ENCODE results near the gene SMYD3. TPM values are rescaled to one million over a fixed set of nuclear protein-coding genes. Genes with fewer than 3 reads are reported as not detected.
"Not testable (repeated sequence)": the region's sequence is repeated elsewhere in the genome, so short reads cannot be mapped to it uniquely, and the experiment has no call there.

The SMYD3 gene
- total RNA-seq, 1 donor from 2014 or later = 24.2 TPM

DNA sequence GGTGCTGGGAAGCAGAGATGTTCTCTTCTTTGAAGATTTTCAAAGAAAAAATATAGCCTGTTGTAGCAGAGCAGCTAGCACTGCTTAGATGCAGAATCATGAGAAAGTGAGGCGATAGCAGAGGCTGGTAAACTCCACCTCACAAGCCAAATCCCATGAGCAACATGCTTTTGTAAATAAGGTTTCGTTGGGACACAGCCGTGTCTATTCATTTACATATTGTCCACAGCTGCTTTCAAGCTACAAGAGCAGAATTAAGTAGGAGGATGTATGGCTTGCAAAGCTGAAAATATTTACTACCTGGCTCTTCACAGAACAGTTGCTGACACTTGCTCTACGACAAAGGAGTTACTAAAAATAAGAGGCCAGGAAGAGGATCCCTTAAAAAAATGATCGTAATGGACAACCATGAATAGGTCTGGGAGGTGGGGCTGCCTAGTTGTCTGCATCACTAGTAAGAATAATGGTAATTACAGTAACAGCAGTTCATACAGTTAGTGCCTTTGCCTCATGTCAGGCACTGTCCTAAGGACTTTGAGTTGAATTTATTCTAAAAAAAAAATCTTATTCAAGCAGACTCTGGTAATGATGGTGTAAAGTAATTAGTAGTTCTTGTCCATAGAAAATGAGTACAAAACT lies 730.3 kb downstream of the SMYD3 start:
- TF ChIP-seq, protein P1, sequence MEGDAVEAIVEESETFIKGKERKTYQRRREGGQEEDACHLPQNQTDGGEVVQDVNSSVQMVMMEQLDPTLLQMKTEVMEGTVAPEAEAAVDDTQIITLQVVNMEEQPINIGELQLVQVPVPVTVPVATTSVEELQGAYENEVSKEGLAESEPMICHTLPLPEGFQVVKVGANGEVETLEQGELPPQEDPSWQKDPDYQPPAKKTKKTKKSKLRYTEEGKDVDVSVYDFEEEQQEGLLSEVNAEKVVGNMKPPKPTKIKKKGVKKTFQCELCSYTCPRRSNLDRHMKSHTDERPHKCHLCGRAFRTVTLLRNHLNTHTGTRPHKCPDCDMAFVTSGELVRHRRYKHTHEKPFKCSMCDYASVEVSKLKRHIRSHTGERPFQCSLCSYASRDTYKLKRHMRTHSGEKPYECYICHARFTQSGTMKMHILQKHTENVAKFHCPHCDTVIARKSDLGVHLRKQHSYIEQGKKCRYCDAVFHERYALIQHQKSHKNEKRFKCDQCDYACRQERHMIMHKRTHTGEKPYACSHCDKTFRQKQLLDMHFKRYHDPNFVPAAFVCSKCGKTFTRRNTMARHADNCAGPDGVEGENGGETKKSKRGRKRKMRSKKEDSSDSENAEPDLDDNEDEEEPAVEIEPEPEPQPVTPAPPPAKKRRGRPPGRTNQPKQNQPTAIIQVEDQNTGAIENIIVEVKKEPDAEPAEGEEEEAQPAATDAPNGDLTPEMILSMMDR (conservative IDR thresholded peaks at IDR 0.05) = no peak
- H3K4me1 Mint-ChIP-seq = peaks cover 4% of the 10 kb centered on the region
- DNase-seq (ENCODE audit: low read depth, low spot score) = no peak
- H3K9me3 Mint-ChIP-seq = peaks cover 2% of the 10 kb centered on the region
- H3K4me3 Mint-ChIP-seq = no peak overlapping the region
- H3K27ac Mint-ChIP-seq (ENCODE audit: unreplicated experiment) = no peak overlapping the region
- H3K36me3 Mint-ChIP-seq (ENCODE audit: low read depth) = peaks cover 3% of the 10 kb centered on the region
- H3K27me3 Mint-ChIP-seq (ENCODE audit: low read depth) = no peaks in the 10 kb centered on the region

DNA sequence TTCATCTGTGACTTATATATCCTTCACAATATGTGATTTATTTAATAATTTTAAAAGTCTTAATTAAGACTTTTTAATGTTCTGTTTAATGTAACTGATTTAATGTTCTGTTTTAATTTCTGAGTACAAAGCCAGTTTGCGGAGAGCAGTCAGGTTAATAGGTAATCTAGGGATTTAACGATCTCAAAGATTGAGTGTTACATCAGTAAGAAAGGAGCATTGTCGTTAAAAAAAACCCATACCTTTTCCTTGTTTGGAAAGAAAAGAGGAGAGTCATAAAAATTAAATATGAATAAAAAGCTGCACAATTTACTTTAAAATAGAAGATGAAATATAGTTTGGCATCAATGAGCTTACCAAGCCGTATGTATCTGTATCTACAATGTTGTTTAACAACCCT lies 730.9 kb downstream of the SMYD3 start:
- peaks cover 4% of the 10 kb centered on the region for H3K4me1 Mint-ChIP-seq
- H3K4me3 Mint-ChIP-seq = no peak overlapping the region
- no peaks in the 10 kb centered on the region for H3K27me3 Mint-ChIP-seq (ENCODE audit: low read depth)
- H3K27ac Mint-ChIP-seq (ENCODE audit: unreplicated experiment) = no peak overlapping the region
- TF ChIP-seq, protein P1 (conservative IDR thresholded peaks at IDR 0.05) = no peak
- DNase-seq (ENCODE audit: low read depth, low spot score) = no peak
- peaks cover 3% of the 10 kb centered on the region for H3K36me3 Mint-ChIP-seq (ENCODE audit: low read depth)
- peaks cover 2% of the 10 kb centered on the region for H3K9me3 Mint-ChIP-seq

DNA sequence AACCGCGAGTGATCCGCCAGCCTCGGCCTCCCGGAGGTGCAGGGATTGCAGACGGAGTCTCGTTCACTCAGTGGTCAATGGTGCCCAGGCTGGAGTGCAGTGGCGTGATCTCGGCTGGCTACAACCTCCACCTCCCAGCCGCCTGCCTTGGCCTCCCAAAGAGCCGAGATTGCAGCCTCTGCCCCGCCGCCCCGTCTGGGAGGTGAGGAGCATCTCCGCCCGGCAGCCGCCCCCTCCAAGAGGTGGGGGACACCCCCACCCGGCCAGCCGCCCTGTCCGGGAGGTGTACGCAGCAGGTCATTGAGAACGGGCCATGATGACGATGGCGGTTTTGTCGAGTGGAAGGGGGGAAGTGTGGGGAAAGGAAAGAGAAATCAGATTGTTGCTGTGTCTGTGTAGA lies 732.1 kb downstream of the SMYD3 start:
- not testable (repeated sequence) for H3K4me1 Mint-ChIP-seq; H3K27ac Mint-ChIP-seq (ENCODE audit: unreplicated experiment); H3K9me3 Mint-ChIP-seq; H3K27me3 Mint-ChIP-seq (ENCODE audit: low read depth); H3K4me3 Mint-ChIP-seq; DNase-seq (ENCODE audit: low read depth, low spot score); H3K36me3 Mint-ChIP-seq (ENCODE audit: low read depth)

- DNase-seq (ENCODE audit: low read depth, low spot score) = no peak
- H3K4me1 Mint-ChIP-seq = peaks cover 4% of the 10 kb centered on the region
- no peaks in the 10 kb centered on the region for H3K27me3 Mint-ChIP-seq (ENCODE audit: low read depth)
- no peak overlapping the region for H3K27ac Mint-ChIP-seq (ENCODE audit: unreplicated experiment)
- no peaks in the 10 kb centered on the region for H3K36me3 Mint-ChIP-seq (ENCODE audit: low read depth)
- H3K9me3 Mint-ChIP-seq = peaks cover 2% of the 10 kb centered on the region
- H3K4me3 Mint-ChIP-seq = no peak overlapping the region
- TF ChIP-seq, protein P1 (conservative IDR thresholded peaks at IDR 0.05) = no peak
These were observed 732.9 kb downstream of the SMYD3 start for GRCh38 chr1:245774196-245774595.

DNA sequence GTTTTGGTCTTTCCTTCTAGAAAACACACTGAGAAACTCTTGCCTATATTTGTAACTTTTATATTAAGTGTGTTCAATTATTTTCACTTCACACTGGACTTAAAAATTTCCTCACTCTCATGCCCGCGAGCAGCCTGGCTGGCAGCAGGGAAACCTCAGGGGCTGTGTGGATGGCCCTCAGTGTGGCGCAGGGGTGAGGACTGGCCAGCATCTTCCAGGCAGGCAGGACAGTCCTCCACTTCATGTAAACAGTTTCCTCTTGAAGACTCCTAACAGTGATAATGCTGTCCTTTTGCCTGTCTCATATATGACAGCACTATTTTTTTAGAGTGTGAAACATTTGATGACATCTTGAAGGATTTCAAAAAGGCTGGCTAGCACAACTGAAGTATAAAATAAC lies 733.7 kb downstream of the SMYD3 start:
- peaks cover 4% of the 10 kb centered on the region for H3K4me1 Mint-ChIP-seq
- H3K27me3 Mint-ChIP-seq (ENCODE audit: low read depth) = no peaks in the 10 kb centered on the region
- no peaks in the 10 kb centered on the region for H3K9me3 Mint-ChIP-seq
- TF ChIP-seq, protein P1 (conservative IDR thresholded peaks at IDR 0.05) = no peak
- no peak overlapping the region for H3K27ac Mint-ChIP-seq (ENCODE audit: unreplicated experiment)
- no peaks in the 10 kb centered on the region for H3K36me3 Mint-ChIP-seq (ENCODE audit: low read depth)
- H3K4me3 Mint-ChIP-seq = no peak overlapping the region
- no peak for DNase-seq (ENCODE audit: low read depth, low spot score)

DNA sequence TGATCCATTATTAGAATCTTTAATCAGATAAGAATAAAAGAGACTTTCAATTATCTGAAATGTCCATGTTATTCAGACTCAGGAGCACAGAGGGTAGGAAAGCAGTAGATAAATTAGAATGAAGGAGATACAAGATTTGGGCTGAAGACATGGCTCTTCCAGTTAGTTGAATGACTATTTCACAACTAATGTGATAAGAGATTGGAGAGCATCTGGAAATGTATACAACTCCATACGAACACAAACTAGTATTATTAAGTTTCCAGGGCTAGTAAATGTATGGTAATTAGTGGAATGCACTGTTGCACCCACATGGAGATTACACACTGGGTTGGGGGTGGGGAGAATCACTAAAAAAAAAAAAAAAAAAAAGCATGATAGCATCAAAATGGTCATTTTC lies 734.3 kb downstream of the SMYD3 start:
- Mint-ChIP-seq H3K27ac (ENCODE audit: unreplicated experiment) (no peak overlapping the region), H3K36me3 (ENCODE audit: low read depth) (no peaks in the 10 kb centered on the region), H3K4me3 (no peak overlapping the region), H3K27me3 (ENCODE audit: low read depth) (no peaks in the 10 kb centered on the region), H3K9me3 (no peaks in the 10 kb centered on the region), H3K4me1 (peaks cover 4% of the 10 kb centered on the region)
- DNase-seq (ENCODE audit: low read depth, low spot score) = no peak
- TF ChIP-seq, protein P1 (conservative IDR thresholded peaks at IDR 0.05) = no peak
